GM21447 (cell line): ENCODE results near the gene TRPM8.
"Not testable (repeated sequence)": the region's sequence is repeated elsewhere in the genome, so short reads cannot be mapped to it uniquely, and the experiment has no call there.

ENCODE experiments used
- ATAC-seq: cut with Tn5 transposase; IDR thresholded peaks from one replicate; pipeline ENCODE4 v1.9.1; 2021; ENCODE audit not compliant: unreplicated experiment

The TRPM8 gene

DNA sequence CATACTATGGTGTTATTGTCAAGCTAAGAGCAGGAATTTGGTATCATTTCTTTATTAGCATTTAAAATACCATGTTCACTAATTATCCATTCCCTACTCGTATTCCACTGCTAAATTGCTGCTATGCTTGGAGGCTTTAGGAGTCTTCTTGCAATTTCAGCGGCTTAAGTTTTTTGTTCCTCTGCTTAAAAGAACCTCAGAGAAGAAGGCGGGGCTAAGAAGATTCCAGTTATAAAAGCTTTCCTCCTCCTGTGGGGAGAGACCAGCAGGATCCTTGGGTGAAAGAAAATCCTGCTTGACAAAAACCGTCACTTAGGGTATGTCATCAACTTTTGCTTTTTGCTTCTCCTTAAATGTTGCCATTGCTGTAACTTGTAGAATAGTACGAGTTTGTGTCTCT, at the start of gene TRPM8:
TSS of gene TRPM8 (plus strand) at position 258 of the 400 bp plus-strand sequence. CDS start 9,165 bp downstream, outside the sequence.
- no peak for ATAC-seq

DNA sequence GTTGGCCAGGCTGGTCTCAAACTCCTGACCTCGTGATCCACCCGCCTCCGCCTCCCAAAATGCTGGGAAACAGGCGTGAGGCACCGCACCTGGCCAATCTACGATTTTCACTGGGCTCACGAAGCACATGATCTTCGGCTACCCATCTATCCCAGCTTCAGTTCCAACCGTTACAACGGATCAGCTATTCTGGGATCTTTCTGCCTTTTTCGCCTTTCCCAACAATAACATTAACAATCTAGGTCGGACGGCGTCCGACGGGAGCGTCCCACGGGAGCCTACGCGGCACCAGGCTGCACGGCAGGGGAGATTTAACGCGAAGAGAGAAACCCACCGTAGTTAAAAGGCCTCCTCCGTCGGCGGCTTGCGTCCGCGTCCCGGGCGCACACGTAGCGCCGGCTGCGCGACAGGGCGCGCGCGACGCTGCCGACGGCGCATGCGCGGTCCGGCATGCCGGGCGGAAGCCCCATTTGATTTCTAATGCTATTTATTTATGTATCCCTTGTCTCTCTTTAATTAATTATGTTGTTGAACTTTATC, 49.1 kb upstream of the TRPM8 start, which contains the start of gene MSL3B:
TSS of gene MSL3B (minus strand) at position 394 of the 540 bp plus-strand sequence.
- no peak for ATAC-seq

- ATAC-seq, result no peak
Observed at GRCh38 chr2:233871432-233871831, 45.7 kb upstream of the TRPM8 start.

DNA sequence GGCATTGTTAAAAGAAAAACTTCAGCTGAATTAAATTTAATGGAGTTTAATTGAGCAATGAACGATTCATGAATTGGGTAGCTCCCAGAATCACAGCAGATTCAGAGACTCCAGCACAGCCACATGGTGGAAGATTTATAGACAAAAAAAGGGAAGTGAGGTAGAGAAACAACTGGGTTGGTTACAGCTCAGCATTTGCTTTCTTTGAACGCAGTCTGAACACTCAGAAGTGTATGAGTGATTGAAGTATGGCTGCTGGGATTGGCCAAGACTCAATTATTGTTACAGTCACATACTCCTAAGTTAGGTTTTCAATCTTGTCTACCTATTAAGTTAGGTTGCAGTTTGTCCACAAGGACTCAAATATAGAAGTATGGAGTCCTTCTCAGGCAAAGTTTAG, 45.0 kb upstream of the TRPM8 start:
- ATAC-seq, result not testable (repeated sequence)

DNA sequence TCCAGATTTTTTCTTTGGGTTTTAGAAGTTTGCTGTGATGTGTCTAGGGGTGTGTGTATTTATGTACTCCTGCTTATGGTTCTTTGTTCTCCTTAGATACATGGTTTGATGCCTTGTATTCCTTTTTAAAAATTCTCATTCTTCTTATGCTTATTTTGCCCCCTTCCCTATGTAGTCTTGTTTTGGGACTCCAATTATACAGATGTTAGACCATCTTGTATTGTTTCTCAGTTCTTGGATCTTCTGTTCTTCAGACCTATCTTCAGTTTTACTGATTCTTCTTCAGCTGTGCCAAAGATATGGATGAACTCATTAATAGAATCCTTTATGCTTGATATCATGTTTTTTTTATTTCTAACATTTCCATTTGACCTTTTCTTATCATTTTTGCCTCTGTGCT, 34.8 kb upstream of the TRPM8 start:
- ATAC-seq, result no peak

DNA sequence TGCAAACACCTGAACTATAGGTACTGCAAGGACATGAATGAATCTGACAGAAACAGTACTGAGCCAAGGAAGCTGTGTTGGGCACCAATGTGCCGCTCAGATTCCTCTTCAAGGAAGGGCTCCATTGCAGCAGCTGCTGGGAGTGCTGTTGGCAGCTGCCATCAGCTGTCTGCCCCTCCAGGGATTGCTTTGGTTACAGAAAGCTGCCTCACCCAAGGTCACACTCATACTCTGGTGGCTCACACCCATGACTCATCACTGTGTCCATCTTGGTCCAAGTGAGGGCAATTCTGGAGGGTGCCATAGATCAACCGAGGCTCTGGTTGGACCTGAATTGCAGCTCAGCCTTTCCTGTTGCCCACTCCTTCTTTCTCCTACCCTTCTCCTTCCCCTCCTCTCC, 24.4 kb upstream of the TRPM8 start:
- ATAC-seq, result no peak

DNA sequence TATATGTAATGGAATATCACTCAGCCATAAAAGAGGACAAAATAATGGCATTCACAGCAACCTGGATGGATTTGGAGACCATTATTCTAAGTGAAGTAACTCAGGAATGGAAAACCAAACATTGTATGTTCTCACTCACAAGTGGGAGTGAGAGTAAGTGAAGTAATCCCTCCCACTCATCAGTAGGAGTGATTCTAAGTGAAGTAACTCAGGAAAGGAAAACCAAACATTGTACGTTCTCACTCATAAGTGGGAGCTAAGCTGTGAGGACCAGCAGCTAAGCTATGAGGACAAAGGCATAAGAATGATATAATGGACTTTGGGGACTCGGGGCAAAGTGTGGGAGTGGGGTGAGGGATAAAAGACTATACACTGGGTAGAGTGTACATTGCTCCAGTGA, 20.9 kb upstream of the TRPM8 start:
- not testable (repeated sequence) for ATAC-seq

GRCh38 chr2:233901367-233901766, 15.8 kb upstream of the TRPM8 start:
- no peak for ATAC-seq

DNA sequence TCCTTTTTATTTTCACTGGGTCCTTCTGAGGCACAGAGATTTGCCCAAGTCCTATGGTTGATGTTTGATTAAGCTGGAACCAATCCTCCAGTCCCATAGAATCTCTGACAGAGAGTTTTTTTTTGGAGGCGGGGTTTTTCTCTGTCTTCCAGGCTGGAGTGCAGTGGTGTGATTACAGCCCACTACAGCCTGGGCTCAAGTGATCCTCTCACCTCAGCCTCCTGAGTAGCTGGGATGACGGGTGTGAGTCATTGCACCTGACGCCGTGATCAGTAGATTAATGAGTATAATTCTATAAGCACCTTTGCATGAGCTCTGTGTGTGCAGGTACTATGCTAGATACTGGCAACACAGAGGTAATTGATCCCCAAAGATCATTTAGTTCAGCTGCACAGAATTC, 15.3 kb upstream of the TRPM8 start:
- ATAC-seq, result no peak

GRCh38 chr2:233905945-233906344, 11.2 kb upstream of the TRPM8 start:
- no peak for ATAC-seq

DNA sequence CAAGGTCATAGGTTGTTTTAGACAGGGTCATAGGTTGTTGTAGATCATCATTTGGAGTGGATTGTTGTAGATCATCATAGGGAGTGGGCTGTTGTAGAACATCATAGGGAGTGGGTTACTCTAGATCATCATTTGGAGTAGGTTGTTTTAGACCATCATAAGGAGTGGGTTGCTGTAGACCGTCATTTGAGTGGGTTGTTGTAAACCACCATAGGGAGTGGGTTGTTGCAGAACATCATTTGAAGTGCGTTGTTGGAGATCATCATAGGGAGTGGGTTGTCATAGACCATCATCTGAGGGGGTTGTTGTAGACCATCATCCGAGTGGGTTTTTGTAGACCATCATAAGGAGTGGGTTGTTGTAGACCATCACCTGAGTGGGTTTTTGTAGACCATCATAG, 9.5 kb upstream of the TRPM8 start:
- no peak for ATAC-seq

- ATAC-seq, result no peak
Observed at GRCh38 chr2:233912691-233913423, 4.3 kb upstream of the TRPM8 start.

- ATAC-seq, result no peak
Observed at GRCh38 chr2:233915128-233915527, 2.0 kb upstream of the TRPM8 start.

- no peak for ATAC-seq
Observed at GRCh38 chr2:233919319-233919718, 2.1 kb downstream of the TRPM8 start.

DNA sequence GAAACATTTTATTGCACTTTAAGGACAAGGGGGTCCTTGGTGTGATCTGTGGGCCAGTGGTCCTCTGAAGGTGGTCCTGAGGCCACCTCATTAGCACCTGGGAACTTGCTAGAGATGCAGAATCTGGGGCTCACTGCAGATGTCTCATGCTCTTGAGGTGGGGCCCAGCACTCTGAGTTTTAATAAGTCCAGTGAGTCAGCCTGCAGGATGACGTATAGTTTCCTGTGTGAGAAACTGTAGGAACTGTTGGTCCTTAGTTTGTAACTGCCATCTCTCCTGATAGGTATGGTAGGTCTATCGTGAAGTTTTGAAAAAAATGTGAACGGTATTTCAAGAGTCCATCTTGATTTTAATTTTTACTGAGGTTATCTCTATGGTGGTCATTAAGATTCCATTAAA, 2.8 kb downstream of the TRPM8 start:
- no peak for ATAC-seq

DNA sequence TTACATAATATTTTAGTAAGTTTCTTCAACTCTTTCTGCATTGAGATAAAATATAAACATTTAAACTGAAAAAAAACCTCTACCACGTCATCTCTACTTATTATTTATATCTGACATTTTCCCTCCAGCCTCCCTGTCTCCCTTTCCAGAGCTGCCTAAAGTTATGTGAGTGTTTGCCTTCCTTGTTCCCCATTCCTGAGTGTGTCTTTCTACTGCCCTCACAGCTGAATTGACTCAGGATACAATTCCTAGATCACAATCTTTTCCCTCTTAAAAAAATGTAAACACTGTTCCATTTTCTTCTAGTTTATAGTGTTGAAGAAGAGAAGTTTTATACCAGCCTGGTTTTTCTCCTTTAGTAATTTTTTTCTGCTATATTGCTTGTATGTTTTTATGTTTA, 5.3 kb downstream of the TRPM8 start:
- no peak for ATAC-seq

- no peak for ATAC-seq
Observed at GRCh38 chr2:233925402-233925801, 8.2 kb downstream of the TRPM8 start.

- ATAC-seq, result no peak
Observed at GRCh38 chr2:233926806-233927205, 9.6 kb downstream of the TRPM8 start.

DNA sequence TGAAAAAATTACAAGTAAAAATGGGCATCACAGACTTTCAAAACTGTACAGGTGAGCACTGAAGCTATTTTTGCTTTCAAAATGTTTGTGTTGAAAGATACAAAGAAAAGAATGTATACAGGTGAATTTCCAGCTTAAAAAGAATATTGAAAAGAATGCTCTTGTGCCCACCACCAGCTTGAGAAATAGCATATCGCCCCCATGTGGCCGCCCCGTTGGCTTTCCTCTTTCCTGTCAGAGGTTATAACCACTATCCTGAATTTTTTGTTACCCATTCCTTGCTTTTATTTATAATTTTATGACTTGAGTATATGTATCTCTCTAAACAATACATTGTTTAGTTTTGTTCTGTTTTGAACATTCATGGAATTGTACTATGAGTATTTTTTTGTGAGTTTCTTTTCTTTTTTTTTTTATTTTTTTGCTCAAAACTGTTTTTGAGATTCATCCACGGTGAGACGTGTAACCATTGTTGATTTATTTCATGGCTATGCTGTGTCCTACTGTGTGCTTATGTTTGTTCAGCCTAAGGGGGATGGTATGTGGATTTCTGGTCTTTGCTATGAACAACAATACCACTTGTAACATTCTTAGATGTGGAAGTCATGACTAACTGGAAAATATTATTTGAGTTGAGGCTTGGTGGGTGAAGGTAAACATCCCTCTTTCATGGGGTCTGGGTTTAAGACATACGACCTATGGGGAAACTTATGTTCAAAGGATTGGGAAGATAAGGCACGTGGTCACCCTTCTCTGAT, 11.6 kb downstream of the TRPM8 start:
- ATAC-seq, result no peak

GRCh38 chr2:233929352-233930022, 12.3 kb downstream of the TRPM8 start:
- no peak for ATAC-seq

DNA sequence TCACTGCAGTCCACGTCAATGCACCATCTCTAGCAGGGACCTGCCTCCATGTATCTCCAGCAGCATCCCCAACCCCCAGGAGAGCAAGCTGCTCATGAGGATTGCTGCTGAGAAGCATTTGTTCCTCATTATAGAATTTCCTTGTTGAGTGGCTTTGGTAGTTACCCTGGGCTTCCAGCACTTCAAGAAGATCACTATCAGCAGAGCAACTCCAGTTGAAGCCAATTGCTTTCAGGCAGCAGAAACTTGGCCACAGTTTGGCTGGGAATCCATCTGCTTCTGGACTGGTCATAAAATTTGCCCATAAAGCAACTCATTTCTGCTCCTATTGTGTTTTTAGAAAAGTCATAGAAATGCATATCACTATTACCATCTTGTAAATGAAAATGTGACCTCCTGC, 17.4 kb downstream of the TRPM8 start:
- ATAC-seq, result no peak

DNA sequence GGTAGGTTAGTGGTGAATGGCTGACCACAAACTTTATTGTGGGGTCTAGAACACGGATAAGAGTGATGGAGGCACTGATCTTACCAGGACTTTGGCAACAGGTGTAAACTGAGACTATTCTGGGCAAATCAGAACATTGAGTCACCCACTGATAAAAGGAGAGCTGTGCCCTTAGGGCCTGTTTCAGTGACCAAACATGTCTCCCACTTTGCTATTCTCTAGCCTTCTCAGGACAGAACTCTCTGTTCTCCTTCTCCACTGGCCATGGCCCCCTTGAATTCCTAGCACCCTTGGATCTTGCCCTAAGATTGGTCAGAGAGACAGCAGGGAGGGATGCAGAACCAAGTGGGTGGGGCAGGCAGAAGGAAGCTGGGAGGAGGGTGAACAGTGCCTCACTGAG, 18.3 kb downstream of the TRPM8 start:
- ATAC-seq, result no peak
